HG03342 (cell line): ENCODE data around the gene DOCK4.

Source experiments
- ATAC-seq: cut with Tn5 transposase; IDR thresholded peaks from one replicate; pipeline ENCODE4 v1.9.1; 2021; ENCODE audit warnings: mild to moderate bottlenecking, moderate library complexity; ENCODE audit not compliant: unreplicated experiment

Gene DOCK4

GRCh38 chr7:111708072-111708471 lies 498.1 kb downstream of the DOCK4 start:
- ATAC-seq, result no peak

- ATAC-seq, result no peak
Observed at GRCh38 chr7:111705807-111706206, 500.4 kb downstream of the DOCK4 start.

- ATAC-seq, result no peak
Observed at GRCh38 chr7:111697771-111698170, 508.4 kb downstream of the DOCK4 start.

GRCh38 chr7:111694376-111694775 lies 511.8 kb downstream of the DOCK4 start:
- no peak for ATAC-seq

GRCh38 chr7:111690364-111691111 lies 515.7 kb downstream of the DOCK4 start:
- no peak for ATAC-seq

GRCh38 chr7:111685349-111685748 lies 520.9 kb downstream of the DOCK4 start:
- no peak for ATAC-seq

- ATAC-seq, result no peak
Observed at GRCh38 chr7:111682588-111683340, 523.4 kb downstream of the DOCK4 start.

- ATAC-seq, result no peak
Observed at GRCh38 chr7:111681242-111681641, 525.0 kb downstream of the DOCK4 start.

- no peak for ATAC-seq
Observed at GRCh38 chr7:111678986-111679385, 527.2 kb downstream of the DOCK4 start.

- no peak for ATAC-seq
Observed at GRCh38 chr7:111678281-111678680, 527.9 kb downstream of the DOCK4 start.

- ATAC-seq, result no peak
Observed at GRCh38 chr7:111677848-111678247, 528.4 kb downstream of the DOCK4 start.

- ATAC-seq, result no peak
Observed at GRCh38 chr7:111676811-111677210, 529.4 kb downstream of the DOCK4 start.
